A673 (cell line): ENCODE results near the gene CUTA.

ENCODE experiments used
- EZH2 ChIP-seq: fragments of 200-600 bp; sonication (generic); IDR thresholded peaks from 2 replicates; pipeline ENCODE4 v1.6.1; 2017; ENCODE audit warnings: borderline replicate concordance, low read depth, mild to moderate bottlenecking, mixed read lengths, antibody characterized with exemption, low read length; ENCODE audit not compliant: poor library complexity, severe bottlenecking
- TF ChIP-seq, protein P1 (sequence below): fragments of 300-800, 200-600 bp; sonication (generic); conservative IDR thresholded peaks from 2 replicates; pipeline ENCODE4 v1.5.1; 2017; ENCODE audit warnings: low read depth, mild to moderate bottlenecking, antibody characterized with exemption, low read length, moderate library complexity, mixed read lengths

DNA sequence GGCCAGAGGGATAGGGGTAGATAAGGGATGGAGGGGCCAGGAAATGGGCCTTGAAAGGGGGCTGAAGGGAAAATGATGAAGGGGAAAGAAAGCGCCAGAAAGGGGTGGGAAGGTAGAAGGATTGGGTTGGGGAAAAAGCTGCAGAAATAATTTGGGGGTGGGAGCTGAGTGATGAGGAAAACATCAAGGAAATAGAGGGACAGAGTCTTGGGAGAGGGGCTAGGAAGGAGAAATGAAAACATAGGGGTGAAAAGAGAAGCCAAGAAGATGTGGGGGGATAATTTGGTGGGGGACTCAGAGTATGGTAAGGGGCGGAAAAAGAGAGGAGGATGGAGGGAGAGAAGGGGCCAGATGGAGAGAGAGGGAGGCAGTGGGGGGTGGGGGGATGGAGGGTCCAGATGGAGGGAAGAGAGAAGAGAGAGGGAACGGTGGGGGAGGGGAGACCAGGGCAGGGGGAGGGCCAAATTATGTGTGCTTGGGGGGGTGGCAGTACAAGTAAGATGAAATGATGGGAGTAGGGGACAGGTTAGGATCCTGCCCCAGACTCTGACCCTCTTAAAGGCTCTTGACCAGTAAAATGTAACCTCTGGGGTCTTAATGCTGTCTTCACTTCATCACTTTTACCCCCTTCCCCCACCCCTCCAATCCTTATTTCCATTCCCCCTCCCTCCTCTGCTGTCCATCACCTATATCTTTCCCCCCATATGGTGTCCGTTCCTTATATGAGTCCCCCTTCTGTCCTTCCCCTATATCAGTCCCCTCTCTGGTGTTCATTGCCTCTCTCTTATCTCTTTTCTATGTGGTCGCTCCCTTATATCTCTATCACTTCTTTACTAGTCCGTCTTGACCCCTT, 2.8 kb upstream of the CUTA start:
- TF ChIP-seq, protein P1, sequence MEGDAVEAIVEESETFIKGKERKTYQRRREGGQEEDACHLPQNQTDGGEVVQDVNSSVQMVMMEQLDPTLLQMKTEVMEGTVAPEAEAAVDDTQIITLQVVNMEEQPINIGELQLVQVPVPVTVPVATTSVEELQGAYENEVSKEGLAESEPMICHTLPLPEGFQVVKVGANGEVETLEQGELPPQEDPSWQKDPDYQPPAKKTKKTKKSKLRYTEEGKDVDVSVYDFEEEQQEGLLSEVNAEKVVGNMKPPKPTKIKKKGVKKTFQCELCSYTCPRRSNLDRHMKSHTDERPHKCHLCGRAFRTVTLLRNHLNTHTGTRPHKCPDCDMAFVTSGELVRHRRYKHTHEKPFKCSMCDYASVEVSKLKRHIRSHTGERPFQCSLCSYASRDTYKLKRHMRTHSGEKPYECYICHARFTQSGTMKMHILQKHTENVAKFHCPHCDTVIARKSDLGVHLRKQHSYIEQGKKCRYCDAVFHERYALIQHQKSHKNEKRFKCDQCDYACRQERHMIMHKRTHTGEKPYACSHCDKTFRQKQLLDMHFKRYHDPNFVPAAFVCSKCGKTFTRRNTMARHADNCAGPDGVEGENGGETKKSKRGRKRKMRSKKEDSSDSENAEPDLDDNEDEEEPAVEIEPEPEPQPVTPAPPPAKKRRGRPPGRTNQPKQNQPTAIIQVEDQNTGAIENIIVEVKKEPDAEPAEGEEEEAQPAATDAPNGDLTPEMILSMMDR: no peak
- no peak for TF ChIP-seq EZH2
